Measurements from ENCODE around the gene ADCY2.

ADCY2 gene

DNA sequence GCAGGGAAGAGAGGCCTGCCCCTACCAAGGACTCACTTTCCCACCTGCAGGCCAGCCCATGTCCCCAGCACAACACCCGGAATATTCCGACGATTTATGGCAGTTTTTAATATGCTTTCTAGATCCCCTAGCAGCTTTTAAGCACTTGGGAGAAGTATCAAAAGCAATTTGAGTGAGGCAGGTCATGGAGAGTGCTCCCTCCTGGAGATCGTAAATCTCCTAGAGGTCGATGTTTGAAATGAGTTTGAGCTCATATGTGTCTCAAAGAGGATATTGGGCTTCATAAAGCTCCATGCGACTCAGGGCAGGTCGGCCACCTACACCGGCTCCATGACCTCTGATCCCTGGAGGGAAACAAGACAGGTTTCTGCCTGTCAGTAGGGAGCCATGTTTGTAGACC lies 427.7 kb downstream of the ADCY2 start:
- no peak overlapping the region for H3K4me3 ChIP-seq (ENCODE audit: low read depth, low read length)
- no peak for TF ChIP-seq CTCF (IDR thresholded peaks at IDR 0.05; ENCODE audit: borderline replicate concordance, insufficient read depth, low read depth, low read length)

GRCh38 chr5:7824995-7825394 lies 429.1 kb downstream of the ADCY2 start:
- no peak for TF ChIP-seq CTCF (IDR thresholded peaks at IDR 0.05; ENCODE audit: borderline replicate concordance, insufficient read depth, low read depth, low read length)
- H3K4me3 ChIP-seq (ENCODE audit: low read depth, low read length) = no peak overlapping the region

DNA sequence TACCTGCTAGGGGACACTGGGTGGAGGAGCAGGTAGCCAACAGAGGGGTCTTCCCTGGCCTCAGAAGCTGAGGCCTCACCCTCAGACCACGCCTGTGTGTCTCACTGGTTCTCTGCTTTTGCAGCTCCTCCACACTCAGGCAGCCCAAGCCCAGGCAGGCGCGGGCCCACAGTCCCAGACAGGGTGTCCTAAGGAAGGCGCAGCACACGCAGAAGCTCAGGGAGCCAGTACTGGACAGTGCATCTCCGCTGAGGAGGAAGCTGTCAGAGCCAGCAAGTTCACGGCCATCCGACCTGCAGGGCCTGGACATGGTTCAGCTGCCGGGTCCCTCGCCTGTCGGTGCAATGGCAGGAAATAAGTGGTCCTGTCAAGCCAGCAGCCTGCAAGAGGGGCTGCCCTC lies 429.7 kb downstream of the ADCY2 start:
- TF ChIP-seq CTCF (IDR thresholded peaks at IDR 0.05; ENCODE audit: borderline replicate concordance, insufficient read depth, low read depth, low read length) = no peak
- H3K4me3 ChIP-seq (ENCODE audit: low read depth, low read length) = no peak overlapping the region

DNA sequence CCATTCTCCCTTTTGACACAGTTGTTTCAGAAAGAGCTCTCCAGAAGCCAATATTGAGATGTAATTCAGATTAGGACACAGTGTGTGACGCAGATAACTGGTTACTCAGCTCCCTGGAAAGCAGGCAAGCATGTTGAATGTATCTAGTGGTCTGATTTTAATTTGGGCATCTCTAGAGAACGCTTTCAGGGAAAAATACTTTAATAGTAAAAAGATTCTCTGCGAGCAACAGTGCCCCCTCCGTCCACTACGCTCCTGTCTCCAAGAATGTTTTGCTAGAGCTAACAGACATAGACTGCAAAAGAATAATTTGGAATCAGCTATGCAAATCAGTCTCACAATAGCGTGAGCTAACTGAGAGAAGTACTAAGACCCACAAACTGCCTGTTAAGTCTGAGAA lies 431.7 kb downstream of the ADCY2 start:
- H3K4me3 ChIP-seq (ENCODE audit: low read depth, low read length) = no peak overlapping the region
- no peak for TF ChIP-seq CTCF (IDR thresholded peaks at IDR 0.05; ENCODE audit: borderline replicate concordance, insufficient read depth, low read depth, low read length)

DNA sequence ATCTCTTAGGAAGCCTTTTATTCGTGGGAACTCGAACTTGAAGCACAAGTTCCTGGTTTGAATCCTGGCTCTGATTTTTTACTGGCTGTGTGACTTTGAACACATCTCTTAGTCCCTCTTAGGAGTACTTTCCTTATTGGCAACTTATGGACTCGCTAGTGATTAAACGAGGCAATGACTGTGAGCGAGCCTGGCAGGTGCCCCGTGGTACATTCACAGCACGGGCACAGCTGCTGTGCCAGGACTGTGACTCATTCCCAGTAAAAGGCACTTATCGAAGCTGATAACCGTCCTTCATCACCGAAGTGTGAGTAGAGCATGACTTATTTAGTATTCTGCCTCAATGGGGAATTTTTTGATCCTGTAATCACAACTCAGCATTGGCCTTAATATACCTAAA lies 432.3 kb downstream of the ADCY2 start:
- no peak overlapping the region for H3K4me3 ChIP-seq (ENCODE audit: low read depth, low read length)
- TF ChIP-seq CTCF (IDR thresholded peaks at IDR 0.05; ENCODE audit: borderline replicate concordance, insufficient read depth, low read depth, low read length) = no peak

GRCh38 chr5:7834982-7835381 lies 439.0 kb downstream of the ADCY2 start:
- no peak overlapping the region for H3K4me3 ChIP-seq (ENCODE audit: low read depth, low read length)
- TF ChIP-seq CTCF (IDR thresholded peaks at IDR 0.05; ENCODE audit: borderline replicate concordance, insufficient read depth, low read depth, low read length) = no peak

GRCh38 chr5:7837403-7837802 lies 441.5 kb downstream of the ADCY2 start:
- TF ChIP-seq CTCF (IDR thresholded peaks at IDR 0.05; ENCODE audit: borderline replicate concordance, insufficient read depth, low read depth, low read length) = no peak
- H3K4me3 ChIP-seq (ENCODE audit: low read depth, low read length) = no peak overlapping the region
